Occipital lobe (tissue), 2 donors: ENCODE results near the gene DNAJC30. TPM values are rescaled to one million over a fixed set of nuclear protein-coding genes. Genes with fewer than 3 reads are reported as not detected.
"Not testable (repeated sequence)": the region's sequence is repeated elsewhere in the genome, so short reads cannot be mapped to it uniquely, and the experiment has no call there.

Experiments used
- DNase-seq: peaks from one replicate; lab custom pipeline; 2025; lab: John Stamatoyannopoulos, UW
- total RNA-seq: library from RNA; depleted of rRNA; stranded (reverse); fragments of >200 nt; gene quantifications from one replicate; pipeline ENCODE4 v1.2.3, GENCODE V29; 2014

The DNAJC30 gene
- total RNA-seq, 1 donor from 2014 or later = 3.1 TPM

DNA sequence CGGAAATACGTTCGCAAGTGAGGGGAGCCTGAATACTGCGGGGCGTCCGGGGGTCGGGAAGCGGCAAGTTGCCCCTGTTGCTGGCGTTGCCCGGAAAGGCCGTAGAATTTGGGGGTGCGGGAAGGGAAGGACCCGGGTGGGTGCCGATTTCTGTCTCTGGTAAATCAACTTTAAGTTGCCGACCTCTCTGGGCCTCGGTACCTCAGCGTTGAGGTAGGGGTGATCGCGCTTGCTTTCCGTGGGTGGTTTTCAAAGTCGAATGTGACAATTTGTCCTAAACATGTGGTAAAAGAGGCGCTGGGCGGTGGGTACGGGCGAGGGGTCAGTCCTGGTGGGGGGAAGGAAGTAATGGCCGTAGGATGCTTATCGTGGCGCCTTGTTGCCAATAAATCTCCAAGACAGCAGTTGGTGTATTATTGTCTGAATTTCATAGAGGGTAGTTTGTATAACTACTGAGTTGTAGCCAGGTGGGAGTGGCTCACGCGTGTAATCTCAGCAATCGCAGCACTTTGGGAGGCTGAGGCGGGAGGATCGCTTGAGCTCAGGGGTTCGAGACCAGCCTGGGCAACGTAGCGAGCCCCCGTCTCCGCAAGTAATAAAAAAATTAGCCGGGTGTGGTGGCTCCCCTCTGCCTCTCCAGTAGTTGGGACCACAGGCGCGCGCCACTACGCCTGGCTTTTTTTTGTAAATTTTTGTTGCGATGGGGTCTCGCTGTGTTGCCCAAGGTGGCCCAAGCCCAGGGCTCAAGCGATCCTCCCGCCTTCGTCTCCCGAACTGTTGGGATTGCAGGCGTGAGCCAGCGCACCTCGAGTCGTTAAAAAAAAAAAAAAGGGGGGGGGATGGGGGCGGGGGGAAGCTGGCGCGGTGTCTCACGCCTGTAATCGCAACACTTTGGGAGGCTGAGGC is 788 bp upstream of the DNAJC30 start:
- no peak for DNase-seq

DNA sequence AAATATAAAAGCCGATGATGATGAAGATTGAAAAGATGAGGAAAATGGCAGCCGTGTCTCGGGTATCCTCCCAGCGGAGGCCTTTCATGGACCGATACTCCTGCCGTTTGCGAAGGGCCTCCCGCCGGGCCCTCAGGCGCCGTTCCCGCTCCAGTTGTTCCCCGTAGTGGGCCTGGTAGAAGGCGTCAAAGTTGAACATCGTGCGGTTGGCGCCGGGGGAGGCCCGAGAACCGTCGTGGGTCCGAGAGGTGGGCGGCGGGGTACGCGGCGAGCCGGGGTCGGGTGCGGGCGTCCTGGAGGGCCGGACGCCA is 553 bp downstream of the DNAJC30 start:
- no peak for DNase-seq

DNA sequence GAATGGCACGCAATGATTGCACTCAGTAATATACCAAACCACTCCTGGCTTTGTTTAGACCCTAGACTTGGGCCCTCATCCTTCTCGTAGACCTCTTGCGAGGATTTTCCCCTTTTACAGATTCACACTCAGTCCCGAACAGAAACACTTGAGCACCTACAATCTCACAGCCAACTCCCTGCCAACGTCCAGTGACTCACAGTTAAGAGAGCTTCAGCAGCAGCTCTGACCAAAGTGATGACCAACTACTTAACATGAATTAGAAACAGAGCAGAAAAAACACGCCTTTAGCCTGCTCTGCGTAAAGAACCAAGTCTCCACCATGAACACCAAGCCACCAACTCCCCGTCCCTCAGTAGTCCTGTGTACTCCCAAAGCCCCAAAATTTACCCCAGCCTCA is 2.2 kb downstream of the DNAJC30 start:
- no peak for DNase-seq

DNA sequence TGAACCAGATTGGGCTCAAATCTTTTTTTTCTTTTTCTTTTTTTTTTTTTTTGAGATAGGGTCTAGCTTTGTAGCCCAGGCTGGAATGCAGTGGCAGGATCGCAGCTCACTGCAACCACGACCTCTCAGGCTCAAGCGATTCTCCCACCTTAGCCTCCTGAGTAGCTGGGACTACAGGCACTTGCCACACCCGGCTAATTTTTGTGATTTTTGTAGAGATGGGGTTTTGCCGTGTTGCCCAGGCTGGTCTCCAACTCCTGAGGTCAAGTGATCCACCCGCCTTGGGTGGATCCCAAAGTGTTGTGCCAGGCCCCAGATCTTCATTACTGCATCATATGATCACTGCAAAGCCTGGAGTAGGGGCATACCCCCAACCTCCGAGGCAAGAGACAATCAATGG is 2.8 kb downstream of the DNAJC30 start:
- no peak for DNase-seq

DNA sequence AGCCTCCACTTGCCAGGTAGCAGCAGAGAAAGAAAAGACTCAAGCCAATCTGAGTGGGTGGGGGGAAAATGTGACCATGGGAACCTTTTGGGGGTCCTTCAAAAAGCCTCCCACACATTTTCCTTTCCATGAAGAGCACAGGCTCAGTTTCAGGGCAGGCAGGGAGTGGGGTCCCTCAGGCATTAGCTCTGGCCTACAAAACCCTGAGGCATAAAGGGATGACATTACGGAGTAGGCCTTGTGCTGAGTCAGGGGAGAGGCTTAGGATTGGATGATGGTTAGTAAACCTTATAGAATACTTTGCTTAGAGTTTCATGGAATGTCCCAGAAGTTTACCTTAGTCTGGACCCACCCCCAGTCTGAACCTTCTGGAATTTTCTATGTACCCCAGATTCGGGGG is 3.5 kb downstream of the DNAJC30 start:
- no peak for DNase-seq

DNA sequence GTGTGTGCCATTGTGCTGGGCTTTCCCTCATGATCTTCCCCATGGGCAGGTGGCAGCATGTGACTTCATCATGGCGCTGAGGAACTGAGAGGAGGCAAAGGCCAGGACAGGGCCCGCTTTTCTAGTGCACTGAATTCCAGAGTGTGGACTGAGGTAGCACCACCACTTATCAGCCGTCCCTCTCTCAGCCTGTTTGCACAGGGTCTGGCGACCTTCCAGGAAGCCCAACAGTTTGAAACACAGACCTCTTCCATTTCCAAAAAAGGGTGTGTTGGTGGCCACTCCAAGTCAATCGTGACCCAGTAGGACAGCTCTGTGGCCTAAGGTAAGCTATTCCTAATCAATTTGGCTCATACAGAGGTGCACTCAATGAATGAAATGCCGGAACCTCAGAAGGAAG is 4.4 kb downstream of the DNAJC30 start:
- DNase-seq = no peak

DNA sequence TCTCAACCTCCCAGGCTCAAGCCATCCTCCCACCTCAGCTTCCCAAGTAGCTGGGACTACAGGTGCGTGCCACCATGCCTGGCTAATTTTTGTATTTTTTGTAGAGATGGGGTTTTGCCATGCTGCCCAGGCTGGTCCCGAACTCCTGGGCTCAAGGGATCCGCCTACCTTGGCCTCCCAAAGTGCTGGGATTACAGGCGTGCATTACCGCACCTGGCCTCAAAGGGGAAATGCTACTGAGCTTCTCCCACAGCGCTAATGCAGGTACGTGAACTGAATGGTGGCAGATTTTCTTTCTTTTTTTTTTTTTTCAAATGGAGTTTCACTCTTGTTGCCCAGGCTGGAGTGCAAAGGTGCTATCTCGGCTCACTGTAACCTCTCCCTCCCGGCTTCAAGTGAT is 7.2 kb downstream of the DNAJC30 start:
- not testable (repeated sequence) for DNase-seq

DNA sequence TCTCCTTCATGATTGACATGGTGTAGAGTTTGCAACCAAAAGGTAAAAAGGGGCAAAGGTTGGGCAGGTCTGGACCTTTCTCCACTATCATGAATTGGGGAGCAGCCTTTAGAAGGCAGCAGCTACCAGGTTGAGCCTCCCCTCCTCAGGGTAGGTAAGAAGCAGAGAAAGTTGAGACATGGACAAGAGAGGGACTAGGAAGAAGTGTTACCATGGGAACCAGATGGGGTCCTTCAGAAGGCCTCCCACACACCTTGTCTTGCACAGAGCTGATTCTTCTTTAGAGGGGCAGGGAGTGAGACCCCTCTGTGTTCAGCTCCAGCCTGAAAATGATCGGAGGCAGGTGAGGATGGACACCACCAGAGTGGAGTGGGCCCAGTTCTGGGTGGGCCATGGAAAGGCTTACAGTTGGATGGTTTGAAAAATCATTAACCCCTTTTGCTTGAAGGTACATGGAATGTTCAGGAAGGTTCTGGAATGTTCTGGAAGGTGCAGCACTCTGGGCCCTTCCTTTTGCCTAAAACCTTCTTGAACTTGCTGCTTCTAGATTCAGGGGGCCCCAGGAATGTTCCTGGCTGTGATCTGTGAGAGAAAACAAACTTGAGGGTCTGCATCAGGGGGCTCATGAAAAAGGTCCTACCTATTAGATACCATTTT is 8.7 kb downstream of the DNAJC30 start:
- no peak for DNase-seq

DNA sequence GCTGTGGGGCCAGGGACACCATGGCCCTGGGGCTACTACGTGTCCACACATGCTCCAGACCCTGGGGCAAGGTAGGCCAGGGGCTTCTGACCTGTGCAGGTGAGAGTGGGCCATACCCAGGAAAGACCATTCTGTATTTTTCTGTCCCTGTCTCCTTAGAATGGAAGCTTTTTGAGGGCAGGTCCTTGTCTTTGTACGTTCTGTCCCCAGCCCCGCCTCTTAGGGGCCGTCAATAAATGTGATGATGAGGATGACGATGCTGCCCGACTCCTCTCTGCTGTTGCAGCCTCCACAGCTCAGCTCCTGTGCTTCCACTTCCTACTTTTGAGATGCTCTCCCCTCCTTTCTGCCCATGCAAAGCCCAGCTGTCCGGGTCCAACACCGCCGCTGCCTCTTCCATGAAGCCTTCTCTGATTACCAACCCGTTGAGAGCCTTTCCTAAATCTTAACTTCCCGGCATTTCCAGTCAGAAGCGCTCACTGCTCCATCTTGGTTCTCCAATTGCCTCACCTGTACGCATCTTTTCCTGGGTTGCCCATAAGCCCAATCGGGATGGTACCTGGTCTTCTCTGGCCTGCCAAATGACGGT is 11.3 kb downstream of the DNAJC30 start:
- no peak for DNase-seq

DNA sequence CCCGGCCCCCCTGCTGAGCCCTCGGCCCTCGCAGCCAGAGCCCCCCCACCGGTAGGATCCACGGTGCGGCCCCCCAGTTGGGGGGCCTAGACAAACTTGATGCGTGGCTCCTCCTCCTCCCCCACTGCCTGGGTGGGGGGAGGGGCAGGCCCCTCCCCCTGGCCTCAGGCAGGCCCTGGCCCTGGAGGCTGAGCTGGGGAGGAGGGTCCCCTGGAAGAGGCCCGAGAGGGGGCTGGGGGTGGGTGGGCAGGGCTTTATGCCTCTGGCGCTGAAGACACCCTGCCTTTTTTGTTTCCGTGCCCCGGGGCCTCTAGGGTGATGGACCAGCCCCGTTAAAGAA is 12.0 kb downstream of the DNAJC30 start:
- DNase-seq = no peak

DNA sequence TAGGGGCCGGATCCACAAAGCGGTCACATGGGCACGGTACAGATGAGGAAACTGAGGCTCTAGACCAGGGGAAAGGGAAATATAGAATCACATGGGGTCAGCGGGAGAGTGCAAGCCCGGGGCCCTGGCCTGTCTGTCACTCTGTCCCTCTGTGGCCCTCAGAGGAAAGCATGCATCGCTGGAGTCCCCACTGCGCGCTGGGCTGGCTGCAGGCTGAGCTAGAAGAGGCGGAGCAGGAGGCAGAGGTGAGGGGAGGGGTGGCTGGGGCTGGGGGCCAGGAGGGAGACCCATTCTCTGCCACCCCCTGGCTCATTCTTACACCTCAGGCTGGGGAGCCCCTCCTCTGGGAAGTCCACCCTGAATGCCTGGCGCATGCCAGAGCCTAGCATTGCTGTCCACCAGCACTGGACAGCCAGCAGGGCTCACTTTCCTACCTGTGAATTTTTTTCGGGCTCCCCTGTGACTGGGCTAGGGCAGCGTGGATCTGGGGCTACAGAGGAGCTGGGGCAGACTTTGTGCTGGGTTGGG is 13.3 kb downstream of the DNAJC30 start:
- DNase-seq = no peak

DNA sequence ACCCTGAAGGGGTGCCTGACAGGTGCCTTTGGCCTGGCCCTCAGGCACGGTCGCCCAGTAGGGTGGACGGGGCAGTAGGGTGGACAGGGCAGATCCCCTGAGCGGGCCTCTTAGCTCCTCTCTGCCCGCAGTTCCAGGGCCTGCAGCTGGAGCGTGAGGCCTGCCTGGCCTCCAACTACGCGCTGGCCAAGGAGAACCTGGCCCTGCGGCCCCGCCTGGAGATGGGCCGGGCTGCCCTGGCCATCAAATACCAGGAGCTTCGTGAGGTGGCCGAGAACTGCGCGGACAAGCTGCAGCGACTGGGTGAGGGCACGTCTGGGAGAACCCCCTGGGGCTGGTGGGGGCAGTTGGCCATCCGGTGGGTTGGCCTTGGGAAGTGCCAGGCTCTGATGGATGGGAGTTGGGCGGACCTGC is 14.0 kb downstream of the DNAJC30 start:
- DNase-seq = no peak

DNA sequence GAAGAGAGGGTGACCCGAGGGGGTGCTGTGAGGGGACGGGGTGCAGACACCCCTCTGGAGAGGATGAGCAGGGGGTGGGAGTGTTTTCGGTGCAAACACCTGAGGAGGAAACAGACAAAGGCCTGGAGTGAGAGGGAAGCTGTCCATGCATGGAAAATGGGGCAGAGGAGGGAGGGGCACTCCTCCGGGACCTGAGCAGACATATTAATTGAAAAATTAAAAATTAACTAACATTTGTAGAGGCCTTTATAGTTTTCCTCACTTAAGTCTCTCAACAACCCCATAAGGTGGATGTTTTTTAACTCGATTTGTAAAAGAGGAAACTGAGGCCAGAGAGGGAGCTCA is 14.4 kb downstream of the DNAJC30 start:
- DNase-seq = no peak

DNA sequence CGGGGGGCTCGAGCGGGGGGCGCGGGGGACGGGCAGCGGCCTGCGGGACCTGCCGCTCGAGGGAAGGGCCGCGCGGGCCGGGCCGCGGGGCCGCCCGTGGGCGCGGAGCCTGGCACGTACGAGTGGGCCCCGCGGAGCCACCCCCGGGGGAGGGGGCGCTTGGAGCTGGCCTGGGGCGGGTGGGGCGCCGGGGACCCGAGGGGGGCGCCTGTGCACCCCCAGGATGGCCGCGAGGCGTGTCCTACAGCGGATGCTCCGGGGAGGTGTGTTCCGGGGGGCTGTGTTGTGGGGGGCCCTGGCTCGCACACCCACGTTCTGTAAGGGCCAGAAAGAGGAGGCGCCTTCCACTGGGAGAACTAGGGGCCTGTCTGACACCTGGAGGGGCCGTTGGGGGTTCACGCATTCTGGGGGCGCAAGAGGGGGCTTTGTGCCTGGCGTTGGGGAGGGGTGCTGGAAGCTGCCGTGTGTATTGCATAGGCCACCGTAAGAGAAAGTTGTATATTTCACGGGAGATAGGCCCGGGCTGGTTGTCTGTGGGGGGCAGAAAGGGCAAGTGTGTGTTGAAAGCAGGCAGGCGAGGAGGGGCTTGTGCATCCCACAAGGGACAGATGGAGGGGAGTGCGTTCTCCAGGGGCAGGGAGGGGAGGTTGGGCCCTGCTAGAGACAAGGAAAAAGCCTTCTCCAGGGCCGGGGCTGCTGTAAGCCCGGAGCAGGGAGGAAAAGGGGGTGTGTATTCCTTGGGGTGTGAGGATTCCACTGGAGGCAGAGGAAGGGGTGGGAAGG is 15.0 kb downstream of the DNAJC30 start:
- no peak for DNase-seq

DNA sequence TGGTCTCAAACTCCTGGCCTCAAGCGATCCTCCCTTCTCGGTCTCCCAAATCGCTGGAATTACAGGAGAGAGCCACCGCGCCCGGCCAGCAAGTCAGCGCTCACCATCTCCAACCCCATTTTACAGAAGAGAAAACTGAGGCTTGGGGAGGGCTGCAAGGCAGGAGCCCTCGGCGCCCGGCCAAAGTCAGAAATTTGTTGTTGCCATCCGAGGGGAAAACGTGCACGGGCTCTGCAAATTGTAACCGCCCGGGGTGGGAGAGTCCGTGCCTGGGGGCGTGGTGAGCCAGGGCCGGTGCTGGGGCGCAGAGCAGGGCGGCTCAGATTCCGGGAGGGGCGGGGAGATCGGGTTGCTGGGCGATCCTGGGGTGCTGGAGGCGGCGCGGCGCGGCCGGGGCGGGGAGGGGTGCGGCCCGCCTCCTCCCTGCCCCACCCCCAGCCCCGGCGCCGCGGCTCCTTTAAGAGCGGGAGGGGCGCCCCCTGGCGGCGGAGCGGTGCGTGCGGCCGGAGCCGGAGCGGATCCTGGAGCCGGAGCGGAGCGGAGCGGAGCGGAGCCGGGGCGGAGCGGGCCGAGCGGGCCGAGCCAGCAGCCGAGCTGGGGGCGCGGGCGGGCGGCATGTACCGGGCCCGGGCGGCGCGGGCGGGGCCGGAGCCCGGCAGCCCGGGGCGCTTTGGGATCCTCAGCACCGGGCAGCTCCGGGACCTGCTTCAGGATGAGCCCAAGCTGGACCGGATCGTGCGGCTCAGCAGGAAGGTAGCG is 15.7 kb downstream of the DNAJC30 start, which contains the start of gene VPS37D:
Gene VPS37D (plus strand): TSS at position 488 of the 759 bp plus-strand sequence. CDS start 128 bp downstream, at position 616.
- peak; percentile 86 for DNase-seq

DNA sequence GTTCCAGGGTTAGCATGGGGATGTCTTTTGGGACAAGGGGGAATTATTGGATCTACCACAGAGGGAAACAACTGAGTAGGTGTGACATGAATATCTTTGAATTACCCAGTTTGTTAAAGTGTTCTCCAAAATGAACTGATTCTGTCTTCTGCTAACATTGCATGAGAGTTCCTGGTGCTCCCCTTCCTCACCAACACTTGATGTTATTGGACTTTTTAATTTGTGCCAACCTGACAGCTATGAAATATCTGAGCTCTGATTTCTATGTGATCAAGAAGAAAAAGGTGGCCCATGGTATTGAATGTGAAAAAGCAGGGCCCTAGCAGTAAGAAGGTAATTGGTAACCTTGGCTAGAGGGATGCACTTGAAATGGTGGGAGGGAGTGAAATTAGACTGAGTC is 20.2 kb downstream of the DNAJC30 start:
- no peak for DNase-seq

DNA sequence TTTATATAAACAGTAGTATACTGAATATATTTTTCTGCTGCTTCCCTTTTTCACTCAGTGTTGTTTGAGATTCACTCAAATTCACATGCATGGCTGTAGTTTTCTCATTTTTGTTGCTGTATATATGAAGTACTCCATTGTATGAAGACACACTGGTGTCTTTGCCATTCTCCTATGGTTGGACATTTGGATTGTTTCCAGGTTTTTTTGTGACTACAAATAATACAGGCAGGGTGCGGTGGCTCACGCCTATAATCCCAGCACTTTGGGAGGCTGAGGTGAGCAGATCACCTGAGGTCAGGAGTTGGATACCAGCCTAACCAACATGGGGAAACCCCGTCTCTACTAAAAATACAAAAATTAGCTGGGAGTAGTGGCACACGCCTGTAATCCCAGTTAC is 22.7 kb downstream of the DNAJC30 start:
- not testable (repeated sequence) for DNase-seq

DNA sequence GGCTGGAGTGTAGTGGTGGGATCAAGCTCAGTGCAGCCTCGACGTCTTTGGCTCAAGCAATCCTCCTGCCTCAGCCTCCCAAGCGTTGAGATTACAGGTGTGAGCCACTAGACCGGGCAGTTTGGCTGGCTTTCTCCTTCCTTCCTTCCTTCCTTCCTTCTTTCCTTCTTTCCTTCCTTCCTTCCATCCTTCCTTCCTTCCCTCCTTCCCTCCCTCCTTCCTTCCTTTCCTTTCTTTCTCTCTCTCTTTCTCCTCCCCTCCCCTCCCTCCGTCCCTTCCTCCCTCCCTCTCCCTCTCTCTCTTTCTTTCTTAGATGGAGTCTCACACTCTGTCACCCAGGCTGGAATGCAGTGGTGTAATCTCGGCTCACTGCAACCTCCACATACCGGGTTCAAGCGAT is 23.3 kb downstream of the DNAJC30 start:
- no peak for DNase-seq

DNA sequence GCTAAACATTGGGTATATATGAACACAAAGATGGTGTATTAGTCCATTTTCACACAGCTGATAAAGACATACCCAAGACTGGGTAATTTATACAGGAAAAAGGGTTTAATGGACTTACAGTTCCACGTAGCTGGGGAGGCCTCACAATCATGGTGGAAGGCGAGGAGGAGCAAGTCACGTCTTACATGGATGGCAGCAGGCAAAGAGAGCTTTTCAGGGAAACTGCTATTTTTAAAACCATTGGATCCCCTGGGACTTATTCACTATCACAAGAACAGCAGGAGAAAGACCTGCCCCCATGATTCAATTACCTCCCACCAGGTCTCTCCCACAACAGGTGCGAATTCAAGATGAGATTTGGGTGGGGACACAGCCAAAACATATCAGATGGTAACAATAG is 27.9 kb downstream of the DNAJC30 start:
- not testable (repeated sequence) for DNase-seq

DNA sequence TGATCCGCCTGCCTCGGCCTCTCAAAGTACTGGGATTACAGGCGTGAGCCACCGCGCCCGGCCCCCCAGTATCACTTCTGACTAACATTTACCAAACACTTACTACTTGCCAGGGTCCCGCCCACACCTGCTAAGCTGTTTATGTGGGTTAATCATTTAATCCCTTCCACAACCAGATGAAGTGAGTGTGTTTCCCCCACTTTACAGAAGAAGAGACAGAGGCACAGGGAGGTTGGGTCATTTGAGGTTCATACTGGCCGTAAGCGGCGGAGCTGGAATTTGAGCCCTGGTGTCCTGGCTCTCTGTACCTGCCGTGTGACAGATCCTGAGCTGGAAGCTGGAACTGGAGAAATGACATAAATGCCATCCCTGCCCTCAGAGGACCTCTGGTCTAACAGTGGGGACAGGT is 30.7 kb downstream of the DNAJC30 start:
- no peak for DNase-seq

DNA sequence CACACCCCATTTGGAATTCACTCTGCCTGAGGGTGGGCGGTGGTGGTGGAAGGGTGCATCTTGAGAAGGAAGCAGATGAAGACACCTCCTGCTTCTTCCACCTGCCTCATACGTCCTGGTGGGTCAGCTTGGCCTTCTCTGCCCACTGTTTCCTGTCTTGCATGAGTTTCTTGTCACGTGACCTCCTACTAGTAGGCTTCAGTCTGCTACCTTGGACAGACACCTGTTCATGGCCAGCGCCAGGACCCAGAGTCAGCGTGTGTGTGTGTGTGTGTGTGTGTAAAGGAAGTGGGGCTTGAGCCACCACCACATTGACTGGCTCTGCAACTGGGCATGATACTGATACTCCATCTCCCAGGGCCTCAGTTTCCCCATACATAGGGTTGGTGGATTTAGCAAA is 32.7 kb downstream of the DNAJC30 start:
- DNase-seq = no peak
